ENCODE data around the gene ANKRD23. TPM values are rescaled to one million over a fixed set of nuclear protein-coding genes. Genes with fewer than 3 reads are reported as not detected.

ANKRD23 gene
- total and polyA plus RNA-seq, 2 of the 13 experiments (the other 11 are each of a cell fraction or from before 2014, with no cell fraction given), result 1.5 to 1.6 TPM

DNA sequence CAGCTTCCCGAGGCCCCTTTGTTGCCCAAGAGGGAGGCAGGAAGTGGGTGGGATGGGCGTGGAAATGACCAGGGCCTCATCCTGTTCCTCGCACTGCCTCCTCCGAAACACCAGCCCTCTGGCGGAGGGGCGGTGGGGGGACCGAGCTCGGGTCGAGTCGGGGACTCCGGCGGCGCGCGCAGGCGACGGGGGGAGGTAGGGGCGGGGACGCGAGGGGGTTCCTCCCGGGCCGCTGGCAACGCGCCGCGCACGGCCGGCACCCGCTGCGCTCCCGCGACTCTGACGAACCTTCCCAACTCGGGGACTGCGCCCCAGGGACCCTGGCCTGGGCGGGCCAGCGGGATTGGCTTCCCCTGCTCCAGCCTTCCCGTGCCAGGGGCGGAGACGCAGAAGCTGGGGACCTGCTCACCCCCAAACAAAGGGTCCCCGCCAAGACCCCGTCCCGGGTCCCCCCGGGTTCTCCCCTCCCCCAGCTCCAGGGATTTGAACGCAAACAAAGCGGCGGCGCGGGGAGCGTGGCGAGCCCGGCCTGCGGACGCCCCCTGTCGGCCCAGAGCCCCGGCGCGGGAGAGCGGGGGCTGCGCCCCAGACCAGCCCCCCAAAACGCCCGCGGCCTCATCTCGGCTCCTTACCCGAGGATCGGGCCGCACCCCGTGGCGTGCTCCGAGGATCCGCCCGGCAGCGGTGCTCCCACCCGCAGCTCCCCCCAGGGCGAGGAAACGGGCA, 24.9 kb upstream of the ANKRD23 start (continued):
- TF ChIP-seq, protein P1, sequence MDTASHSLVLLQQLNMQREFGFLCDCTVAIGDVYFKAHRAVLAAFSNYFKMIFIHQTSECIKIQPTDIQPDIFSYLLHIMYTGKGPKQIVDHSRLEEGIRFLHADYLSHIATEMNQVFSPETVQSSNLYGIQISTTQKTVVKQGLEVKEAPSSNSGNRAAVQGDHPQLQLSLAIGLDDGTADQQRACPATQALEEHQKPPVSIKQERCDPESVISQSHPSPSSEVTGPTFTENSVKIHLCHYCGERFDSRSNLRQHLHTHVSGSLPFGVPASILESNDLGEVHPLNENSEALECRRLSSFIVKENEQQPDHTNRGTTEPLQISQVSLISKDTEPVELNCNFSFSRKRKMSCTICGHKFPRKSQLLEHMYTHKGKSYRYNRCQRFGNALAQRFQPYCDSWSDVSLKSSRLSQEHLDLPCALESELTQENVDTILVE (CRISPR knock-in tag; IDR thresholded peaks at IDR 0.05), result no peak; the same call in 1 of the 2 replicates
- TF ChIP-seq ZC3H13 (CRISPR knock-in tag; IDR thresholded peaks at IDR 0.05) (peak; percentile 39; the same call in 1 of the 2 replicates), ZFP90 (CRISPR knock-in tag; IDR thresholded peaks at IDR 0.05; ENCODE audit: borderline replicate concordance) (peak; percentile 82; the same call in 1 of the 2 replicates), MBNL3 (CRISPR knock-in tag; conservative IDR thresholded peaks at IDR 0.05) (no peak), CHCHD3 (CRISPR knock-in tag; IDR thresholded peaks at IDR 0.05) (peak; percentile 16; the same call in 1 of the 2 replicates), DMAP1 (CRISPR knock-in tag; IDR thresholded peaks at IDR 0.05) (no peak; the same call in 1 of the 2 replicates), SOX5 (CRISPR knock-in tag; IDR thresholded peaks at IDR 0.05; ENCODE audit: borderline replicate concordance) (no peak; the same call in 1 of the 2 replicates), CCAR2 (optimal IDR thresholded peaks at IDR 0.05; ENCODE audit: low read depth, low read length) (peak; percentile 32), KAT8 (CRISPR knock-in tag; IDR thresholded peaks at IDR 0.05) (peak; percentile 62), KDM4B (CRISPR knock-in tag; IDR thresholded peaks at IDR 0.05) (no peak), ZNF431 (CRISPR knock-in tag; IDR thresholded peaks at IDR 0.05; ENCODE audit: borderline replicate concordance, low read depth) (no peak), ZNF883 (CRISPR knock-in tag; IDR thresholded peaks at IDR 0.05; ENCODE audit: not compliant biosample characterization) (no peak), HNRNPLL (IDR thresholded peaks at IDR 0.05; ENCODE audit: low read depth, low read length, poor library complexity, severe bottlenecking) (peak; percentile 63), NKX3-1 (CRISPR knock-in tag; IDR thresholded peaks at IDR 0.05) (no peak; the same call in 1 of the 2 replicates), SMC3 (IDR thresholded peaks at IDR 0.05; ENCODE audit: low read length) (no peak), ATM (IDR thresholded peaks at IDR 0.05; ENCODE audit: borderline replicate concordance) (no peak), HOXA5 (CRISPR knock-in tag; IDR thresholded peaks at IDR 0.05) (peak; percentile 78)
- TF ChIP-seq, protein P2, sequence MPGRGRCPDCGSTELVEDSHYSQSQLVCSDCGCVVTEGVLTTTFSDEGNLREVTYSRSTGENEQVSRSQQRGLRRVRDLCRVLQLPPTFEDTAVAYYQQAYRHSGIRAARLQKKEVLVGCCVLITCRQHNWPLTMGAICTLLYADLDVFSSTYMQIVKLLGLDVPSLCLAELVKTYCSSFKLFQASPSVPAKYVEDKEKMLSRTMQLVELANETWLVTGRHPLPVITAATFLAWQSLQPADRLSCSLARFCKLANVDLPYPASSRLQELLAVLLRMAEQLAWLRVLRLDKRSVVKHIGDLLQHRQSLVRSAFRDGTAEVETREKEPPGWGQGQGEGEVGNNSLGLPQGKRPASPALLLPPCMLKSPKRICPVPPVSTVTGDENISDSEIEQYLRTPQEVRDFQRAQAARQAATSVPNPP (CRISPR knock-in tag; IDR thresholded peaks at IDR 0.05), result no peak
- TF ChIP-seq, protein P3, sequence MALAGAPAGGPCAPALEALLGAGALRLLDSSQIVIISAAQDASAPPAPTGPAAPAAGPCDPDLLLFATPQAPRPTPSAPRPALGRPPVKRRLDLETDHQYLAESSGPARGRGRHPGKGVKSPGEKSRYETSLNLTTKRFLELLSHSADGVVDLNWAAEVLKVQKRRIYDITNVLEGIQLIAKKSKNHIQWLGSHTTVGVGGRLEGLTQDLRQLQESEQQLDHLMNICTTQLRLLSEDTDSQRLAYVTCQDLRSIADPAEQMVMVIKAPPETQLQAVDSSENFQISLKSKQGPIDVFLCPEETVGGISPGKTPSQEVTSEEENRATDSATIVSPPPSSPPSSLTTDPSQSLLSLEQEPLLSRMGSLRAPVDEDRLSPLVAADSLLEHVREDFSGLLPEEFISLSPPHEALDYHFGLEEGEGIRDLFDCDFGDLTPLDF (CRISPR knock-in tag; IDR thresholded peaks at IDR 0.05), result no peak; the same call in none of the 2 replicates
- TF ChIP-seq, protein P4, sequence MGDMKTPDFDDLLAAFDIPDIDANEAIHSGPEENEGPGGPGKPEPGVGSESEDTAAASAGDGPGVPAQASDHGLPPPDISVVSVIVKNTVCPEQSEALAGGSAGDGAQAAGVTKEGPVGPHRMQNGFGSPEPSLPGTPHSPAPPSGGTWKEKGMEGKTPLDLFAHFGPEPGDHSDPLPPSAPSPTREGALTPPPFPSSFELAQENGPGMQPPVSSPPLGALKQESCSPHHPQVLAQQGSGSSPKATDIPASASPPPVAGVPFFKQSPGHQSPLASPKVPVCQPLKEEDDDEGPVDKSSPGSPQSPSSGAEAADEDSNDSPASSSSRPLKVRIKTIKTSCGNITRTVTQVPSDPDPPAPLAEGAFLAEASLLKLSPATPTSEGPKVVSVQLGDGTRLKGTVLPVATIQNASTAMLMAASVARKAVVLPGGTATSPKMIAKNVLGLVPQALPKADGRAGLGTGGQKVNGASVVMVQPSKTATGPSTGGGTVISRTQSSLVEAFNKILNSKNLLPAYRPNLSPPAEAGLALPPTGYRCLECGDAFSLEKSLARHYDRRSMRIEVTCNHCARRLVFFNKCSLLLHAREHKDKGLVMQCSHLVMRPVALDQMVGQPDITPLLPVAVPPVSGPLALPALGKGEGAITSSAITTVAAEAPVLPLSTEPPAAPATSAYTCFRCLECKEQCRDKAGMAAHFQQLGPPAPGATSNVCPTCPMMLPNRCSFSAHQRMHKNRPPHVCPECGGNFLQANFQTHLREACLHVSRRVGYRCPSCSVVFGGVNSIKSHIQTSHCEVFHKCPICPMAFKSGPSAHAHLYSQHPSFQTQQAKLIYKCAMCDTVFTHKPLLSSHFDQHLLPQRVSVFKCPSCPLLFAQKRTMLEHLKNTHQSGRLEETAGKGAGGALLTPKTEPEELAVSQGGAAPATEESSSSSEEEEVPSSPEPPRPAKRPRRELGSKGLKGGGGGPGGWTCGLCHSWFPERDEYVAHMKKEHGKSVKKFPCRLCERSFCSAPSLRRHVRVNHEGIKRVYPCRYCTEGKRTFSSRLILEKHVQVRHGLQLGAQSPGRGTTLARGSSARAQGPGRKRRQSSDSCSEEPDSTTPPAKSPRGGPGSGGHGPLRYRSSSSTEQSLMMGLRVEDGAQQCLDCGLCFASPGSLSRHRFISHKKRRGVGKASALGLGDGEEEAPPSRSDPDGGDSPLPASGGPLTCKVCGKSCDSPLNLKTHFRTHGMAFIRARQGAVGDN (CRISPR knock-in tag; IDR thresholded peaks at IDR 0.05), result peak; percentile 87
- TF ChIP-seq, protein P5, sequence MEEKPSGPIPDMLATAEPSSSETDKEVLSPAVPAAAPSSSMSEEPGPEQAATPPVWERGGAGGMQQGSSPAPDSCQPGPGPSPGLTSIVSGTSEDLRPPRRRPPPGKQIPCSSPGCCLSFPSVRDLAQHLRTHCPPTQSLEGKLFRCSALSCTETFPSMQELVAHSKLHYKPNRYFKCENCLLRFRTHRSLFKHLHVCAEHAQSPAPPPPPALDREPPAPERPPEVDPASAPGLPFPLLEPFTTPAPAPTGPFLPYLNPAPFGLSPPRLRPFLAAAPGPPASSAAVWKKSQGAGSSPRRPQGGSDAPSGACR (CRISPR knock-in tag; IDR thresholded peaks at IDR 0.05), result peak; percentile 75; the same call in 1 of the 2 replicates

Data from HepG2 (cell line).